ENCODE measurements around the gene MMP20.

MMP20 gene

GRCh38 chr11:102655547-102655946 is 30.4 kb upstream of the MMP20 start:
- no peak for DNase-seq (ENCODE audit: low spot score)
- TF ChIP-seq CTCF (IDR thresholded peaks at IDR 0.05; ENCODE audit: extremely low read depth, missing control alignments), result no peak

- DNase-seq (ENCODE audit: low spot score), result no peak
- TF ChIP-seq CTCF (IDR thresholded peaks at IDR 0.05; ENCODE audit: extremely low read depth, missing control alignments), result no peak
Measured at GRCh38 chr11:102654761-102655160, 29.6 kb upstream of the MMP20 start.

GRCh38 chr11:102653744-102654291 is 28.7 kb upstream of the MMP20 start:
- DNase-seq (ENCODE audit: low spot score), result no peak
- no peak for TF ChIP-seq CTCF (IDR thresholded peaks at IDR 0.05; ENCODE audit: extremely low read depth, missing control alignments)

GRCh38 chr11:102647430-102647829 is 22.3 kb upstream of the MMP20 start:
- TF ChIP-seq CTCF (IDR thresholded peaks at IDR 0.05; ENCODE audit: extremely low read depth, missing control alignments), result no peak

GRCh38 chr11:102643941-102644340 is 18.8 kb upstream of the MMP20 start:
- no peak for DNase-seq (ENCODE audit: low spot score)
- TF ChIP-seq CTCF (IDR thresholded peaks at IDR 0.05; ENCODE audit: extremely low read depth, missing control alignments), result no peak

More at GRCh38 chr11:102647430-102647829, 22.3 kb upstream of the MMP20 start:
- no peak for DNase-seq (ENCODE audit: low spot score)

- no peak for DNase-seq (ENCODE audit: low spot score)
- no peak for TF ChIP-seq CTCF (IDR thresholded peaks at IDR 0.05; ENCODE audit: extremely low read depth, missing control alignments)
Measured at GRCh38 chr11:102640946-102641345, 15.8 kb upstream of the MMP20 start.

- no peak for TF ChIP-seq CTCF (IDR thresholded peaks at IDR 0.05; ENCODE audit: extremely low read depth, missing control alignments)
- no peak for DNase-seq (ENCODE audit: low spot score)
Measured at GRCh38 chr11:102639656-102640055, 14.5 kb upstream of the MMP20 start.

All from GM20000 (cell line).